Mucosa of stomach (tissue), 1 donor: ENCODE results near the gene BCCIP.

ENCODE experiments used
- H3K27me3 ChIP-seq: one replicate; pipeline ENCODE4 v1.7.0; 2013; ENCODE audit warnings: mild to moderate bottlenecking, low read length; ENCODE audit not compliant: control insufficient read depth, insufficient read depth
- H3K36me3 ChIP-seq: one replicate; pipeline ENCODE4 v1.7.0; 2013; ENCODE audit warnings: low read length; ENCODE audit not compliant: control insufficient read depth, insufficient read depth
- H3K4me1 ChIP-seq: one replicate; pipeline ENCODE4 v1.7.0; 2013; ENCODE audit warnings: mild to moderate bottlenecking, low read length; ENCODE audit not compliant: control insufficient read depth, insufficient read depth
- H3K4me3 ChIP-seq: one replicate; pipeline ENCODE4 v1.7.0; 2013; ENCODE audit warnings: low read length
- H3K9ac ChIP-seq: one replicate; pipeline ENCODE4 v1.7.0; 2013; ENCODE audit warnings: mild to moderate bottlenecking, low read length, moderate library complexity
- H3K9me3 ChIP-seq: one replicate; pipeline ENCODE4 v1.7.0; 2013; ENCODE audit warnings: mild to moderate bottlenecking, low read length, moderate library complexity; ENCODE audit not compliant: control insufficient read depth
- donor health status: Pancreatic carcinoma.

BCCIP gene

GRCh38 chr10:125882596-125882995, 59.2 kb downstream of the BCCIP start:
- Histone ChIP-seq H3K9ac (no peak overlapping the region), H3K27me3 (no peaks in the 10 kb centered on the region), H3K4me1 (peaks cover 4% of the 10 kb centered on the region), H3K36me3 (no peaks in the 10 kb centered on the region), H3K9me3 (no peaks in the 10 kb centered on the region), H3K4me3 (no peak overlapping the region)

- no peaks in the 10 kb centered on the region for H3K9me3 ChIP-seq
- no peaks in the 10 kb centered on the region for H3K27me3 ChIP-seq
- H3K9ac ChIP-seq: no peak overlapping the region
- H3K36me3 ChIP-seq: no peaks in the 10 kb centered on the region
- no peak overlapping the region for H3K4me3 ChIP-seq
- peaks cover 4% of the 10 kb centered on the region for H3K4me1 ChIP-seq
Measured at GRCh38 chr10:125883211-125883610, 59.9 kb downstream of the BCCIP start.
